NB4 (cell line): Measurements from ENCODE around the gene FUS.

Experiments
- DNase-seq: peaks from one replicate; pipeline ENCODE4 v3.0.0; 2010; ENCODE audit warnings: low read depth
- H3K4me3 ChIP-seq: one replicate; pipeline ENCODE4 v1.5.1; 2011; ENCODE audit warnings: mild to moderate bottlenecking, low read depth, low read length, moderate library complexity
- CTCF ChIP-seq: IDR thresholded peaks from one replicate; pipeline ENCODE4 v1.5.1; 2012; ENCODE audit warnings: low read depth, low read length
- MAX ChIP-seq: IDR thresholded peaks from 2 replicates; pipeline ENCODE4 v1.6.1; 2011; ENCODE audit warnings: low read depth, low read length
- MYC ChIP-seq: IDR thresholded peaks from 2 replicates; pipeline ENCODE4 v1.6.1; 2011; ENCODE audit warnings: low read depth, low read length
- POLR2A ChIP-seq: IDR thresholded peaks from 2 replicates; pipeline ENCODE4 v1.6.1; 2011; ENCODE audit warnings: mild to moderate bottlenecking; ENCODE audit not compliant: insufficient read length; ENCODE audit errors: extremely low read depth

The FUS gene

GRCh38 chr16:31217136-31217530, 37.2 kb downstream of the FUS start:
- H3K4me3 ChIP-seq: no peak overlapping the region
- TF ChIP-seq CTCF (no peak), POLR2A (no peak), MYC (no peak), MAX (no peak)
- no peak for DNase-seq

GRCh38 chr16:31219154-31219741, 39.3 kb downstream of the FUS start:
- TF ChIP-seq CTCF (no peak), MAX (no peak), POLR2A (no peak), MYC (no peak)
- no peak overlapping the region for H3K4me3 ChIP-seq
- no peak for DNase-seq

- no peak for TF ChIP-seq CTCF
- TF ChIP-seq MYC: no peak
- DNase-seq: peak; percentile 47
Measured at GRCh38 chr16:31221357-31222160, 41.6 kb downstream of the FUS start.

GRCh38 chr16:31223044-31223443, 43.1 kb downstream of the FUS start:
- TF ChIP-seq CTCF (no peak), MYC (no peak), MAX (no peak), POLR2A (no peak)
- no peak for DNase-seq
- H3K4me3 ChIP-seq: no peak overlapping the region

More at GRCh38 chr16:31221357-31222160, 41.6 kb downstream of the FUS start:
- H3K4me3 ChIP-seq: no peak overlapping the region

- TF ChIP-seq POLR2A: no peak
- TF ChIP-seq CTCF: no peak
- TF ChIP-seq MAX: no peak
- no peak for TF ChIP-seq MYC
- DNase-seq: no peak
- no peak overlapping the region for H3K4me3 ChIP-seq
Measured at GRCh38 chr16:31224092-31224955, 44.4 kb downstream of the FUS start.
